ENCODE data around the gene CST5. TPM values are rescaled to one million over a fixed set of nuclear protein-coding genes. Genes with fewer than 3 reads are reported as not detected.
A peak's percentile ranks its signal among the peaks of the same experiment; 100 is the strongest.

Gene CST5
- polyA plus RNA-seq, 3 donors, result not detected

GRCh38 chr20:23881371-23881770, 1.8 kb upstream of the CST5 start:
- Histone ChIP-seq H3K4me3 (replicated peaks in 1 of 3; ENCODE audit: low read depth in 2 of 3, low read length in 3 of 3) (no peak overlapping the region), H3K4me2 (replicated peaks; ENCODE audit: extremely low read depth, low read length, poor library complexity, severe bottlenecking) (no peak overlapping the region), H3K79me2 (ENCODE audit: insufficient read depth, low read length) (no peaks in the 10 kb centered on the region), H3K4me1 (ENCODE audit: control insufficient read depth in 1 of 2, insufficient read depth in 2 of 2, low read length in 2 of 2) (no peaks in the 10 kb centered on the region), H3K36me3 (replicated peaks in 1 of 2; ENCODE audit: control insufficient read depth in 1 of 2, insufficient read depth in 2 of 2, low read length in 2 of 2) (no peaks in the 10 kb centered on the region), H3K9ac (ENCODE audit: insufficient read depth, low read length, poor library complexity, severe bottlenecking) (no peak overlapping the region), H3K9me3 (replicated peaks in 1 of 2; ENCODE audit: control insufficient read depth in 1 of 2, insufficient read depth in 1 of 2, low read length in 2 of 2) (no peaks in the 10 kb centered on the region), H3K27me3 (ENCODE audit: control insufficient read depth in 2 of 2, insufficient read depth in 2 of 2, low read length in 2 of 2) (no peaks in the 10 kb centered on the region), H3K27ac (ENCODE audit: low read depth in 1 of 2, low read length in 2 of 2) (no peak overlapping the region), H2AFZ (ENCODE audit: insufficient read depth, low read depth, low read length, poor library complexity, severe bottlenecking) (no peak overlapping the region), H4K20me1 (ENCODE audit: insufficient read depth, low read length) (no peaks in the 10 kb centered on the region)
- Mint-ChIP-seq H3K27me3 (ENCODE audit: low read depth in 3 of 3) (peaks cover 0 to 5% (median 3%) of the 10 kb centered on the region in 3 donors), H3K4me1 (no peaks in the 10 kb centered on the region), H3K4me3 (no peak overlapping the region), H3K9me3 (no peaks in the 10 kb centered on the region), H3K36me3 (no peaks in the 10 kb centered on the region), H3K27ac (peak overlapping the region in 1 of 7 donors; percentile 46)
- WGBS (ENCODE audit: insufficient coverage), result 95% methylated on average over 3 of the region's 6 CpGs
- intact Hi-C loops (cut with micrococcal nuclease), result no loop called here
- DNase-seq, result no peak
- no peak for TF ChIP-seq CTCF (IDR thresholded peaks at IDR 0.05)

GRCh38 chr20:23880417-23880816, 869 bp upstream of the CST5 start:
- intact Hi-C loops (cut with micrococcal nuclease), result no loop called here
- H3K27ac Mint-ChIP-seq, result no peak overlapping the region

More at GRCh38 chr20:23880417-23880816, 869 bp upstream of the CST5 start:
- Mint-ChIP-seq H3K4me3 (no peak overlapping the region), H3K36me3 (no peaks in the 10 kb centered on the region), H3K4me1 (no peaks in the 10 kb centered on the region), H3K9me3 (no peaks in the 10 kb centered on the region), H3K27me3 (ENCODE audit: low read depth in 3 of 3) (peaks cover 0 to 5% (median 3%) of the 10 kb centered on the region in 3 donors)
- Histone ChIP-seq H3K79me2 (ENCODE audit: insufficient read depth, low read length) (no peaks in the 10 kb centered on the region), H3K4me2 (replicated peaks; ENCODE audit: extremely low read depth, low read length, poor library complexity, severe bottlenecking) (no peak overlapping the region), H3K4me1 (ENCODE audit: control insufficient read depth in 1 of 2, insufficient read depth in 2 of 2, low read length in 2 of 2) (no peaks in the 10 kb centered on the region), H3K27me3 (ENCODE audit: control insufficient read depth in 2 of 2, insufficient read depth in 2 of 2, low read length in 2 of 2) (no peaks in the 10 kb centered on the region), H3K9me3 (replicated peaks in 1 of 2; ENCODE audit: control insufficient read depth in 1 of 2, insufficient read depth in 1 of 2, low read length in 2 of 2) (no peaks in the 10 kb centered on the region), H3K9ac (ENCODE audit: insufficient read depth, low read length, poor library complexity, severe bottlenecking) (no peak overlapping the region), H4K20me1 (ENCODE audit: insufficient read depth, low read length) (no peaks in the 10 kb centered on the region), H3K36me3 (replicated peaks in 1 of 2; ENCODE audit: control insufficient read depth in 1 of 2, insufficient read depth in 2 of 2, low read length in 2 of 2) (no peaks in the 10 kb centered on the region), H3K27ac (ENCODE audit: low read depth in 1 of 2, low read length in 2 of 2) (no peak overlapping the region), H2AFZ (ENCODE audit: insufficient read depth, low read depth, low read length, poor library complexity, severe bottlenecking) (no peak overlapping the region), H3K4me3 (replicated peaks in 1 of 3; ENCODE audit: low read depth in 2 of 3, low read length in 3 of 3) (no peak overlapping the region)
- no peak for TF ChIP-seq CTCF (IDR thresholded peaks at IDR 0.05)
- DNase-seq, result no peak
- WGBS (ENCODE audit: insufficient coverage), result 88% methylated on average over 4 of the region's 4 CpGs
